ENCODE results near the gene MEPCE. TPM values are rescaled to one million over a fixed set of nuclear protein-coding genes. Genes with fewer than 3 reads are reported as not detected.

MEPCE gene
- total RNA-seq, 2 donors from 2014 or later: 32.9 to 48.0 TPM

DNA sequence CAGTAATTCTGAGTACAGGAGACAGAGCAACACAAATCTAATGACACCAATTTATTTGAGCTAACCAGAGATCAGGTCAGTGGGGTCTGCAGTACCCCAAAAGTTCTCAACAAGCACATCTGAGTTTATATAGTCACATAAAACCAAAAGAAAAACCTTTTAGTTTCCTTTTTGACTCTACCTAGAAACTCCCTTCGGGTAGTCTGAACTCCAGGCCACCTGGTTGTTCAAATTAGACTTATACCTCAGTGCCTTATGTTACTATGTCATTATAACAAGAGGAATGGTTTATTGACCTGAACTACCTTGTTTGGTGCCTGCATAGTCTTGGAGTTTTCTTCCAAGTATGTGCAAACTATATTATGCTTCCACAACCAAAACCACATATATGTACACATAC is 15.7 kb upstream of the MEPCE start:
- Histone ChIP-seq H3K4me3 (ENCODE audit: low read length) (no peak overlapping the region), H3K27me3 (ENCODE audit: control insufficient read depth, insufficient read depth, low read length, poor library complexity, severe bottlenecking) (peaks cover 19% of the 10 kb centered on the region), H3K9ac (ENCODE audit: extremely low read depth, low read length, poor library complexity, severe bottlenecking) (no peak overlapping the region), H3K36me3 (ENCODE audit: control insufficient read depth, insufficient read depth, low read length) (no peaks in the 10 kb centered on the region), H3K27ac (ENCODE audit: low read depth, low read length) (no peak overlapping the region), H3K4me1 (ENCODE audit: control insufficient read depth, insufficient read depth, low read length) (no peaks in the 10 kb centered on the region), H3K9me3 (ENCODE audit: control insufficient read depth, low read length) (no peaks in the 10 kb centered on the region)
- peaks cover 5% of the 10 kb centered on the region for H3K27me3 Mint-ChIP-seq (ENCODE audit: insufficient read depth)
- TF ChIP-seq, protein P1, sequence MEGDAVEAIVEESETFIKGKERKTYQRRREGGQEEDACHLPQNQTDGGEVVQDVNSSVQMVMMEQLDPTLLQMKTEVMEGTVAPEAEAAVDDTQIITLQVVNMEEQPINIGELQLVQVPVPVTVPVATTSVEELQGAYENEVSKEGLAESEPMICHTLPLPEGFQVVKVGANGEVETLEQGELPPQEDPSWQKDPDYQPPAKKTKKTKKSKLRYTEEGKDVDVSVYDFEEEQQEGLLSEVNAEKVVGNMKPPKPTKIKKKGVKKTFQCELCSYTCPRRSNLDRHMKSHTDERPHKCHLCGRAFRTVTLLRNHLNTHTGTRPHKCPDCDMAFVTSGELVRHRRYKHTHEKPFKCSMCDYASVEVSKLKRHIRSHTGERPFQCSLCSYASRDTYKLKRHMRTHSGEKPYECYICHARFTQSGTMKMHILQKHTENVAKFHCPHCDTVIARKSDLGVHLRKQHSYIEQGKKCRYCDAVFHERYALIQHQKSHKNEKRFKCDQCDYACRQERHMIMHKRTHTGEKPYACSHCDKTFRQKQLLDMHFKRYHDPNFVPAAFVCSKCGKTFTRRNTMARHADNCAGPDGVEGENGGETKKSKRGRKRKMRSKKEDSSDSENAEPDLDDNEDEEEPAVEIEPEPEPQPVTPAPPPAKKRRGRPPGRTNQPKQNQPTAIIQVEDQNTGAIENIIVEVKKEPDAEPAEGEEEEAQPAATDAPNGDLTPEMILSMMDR (conservative IDR thresholded peaks at IDR 0.05): no peak
- no peaks in the 10 kb centered on the region for H3K36me3 Mint-ChIP-seq (ENCODE audit: low read depth)
- H3K27ac Mint-ChIP-seq: no peak overlapping the region
- DNase-seq: no peak
- WGBS, 2 experiments (ENCODE audit: insufficient coverage in 1 of 2, insufficient read length in 1 of 2): 100% methylated on average over 1 of the region's 1 CpG; no CpG with 5 or more reads in 1 of the 2 experiments
- H3K4me1 Mint-ChIP-seq: no peaks in the 10 kb centered on the region
- no peak overlapping the region for H3K4me3 Mint-ChIP-seq
- no peaks in the 10 kb centered on the region for H3K9me3 Mint-ChIP-seq

- 93% methylated on average over 5 of the region's 5 CpGs for WGBS, 2 experiments (ENCODE audit: insufficient coverage in 1 of 2, insufficient read length in 1 of 2)
- no peak overlapping the region for H3K27ac ChIP-seq (ENCODE audit: low read depth, low read length)
Observed at GRCh38 chr7:100415448-100415847, 14.2 kb upstream of the MEPCE start.

GRCh38 chr7:100418930-100419659 is 10.5 kb upstream of the MEPCE start:
- no peak for DNase-seq
- Histone ChIP-seq H3K27me3 (ENCODE audit: control insufficient read depth, insufficient read depth, low read length, poor library complexity, severe bottlenecking) (no peaks in the 10 kb centered on the region), H3K4me3 (ENCODE audit: low read length) (no peak overlapping the region), H3K9me3 (ENCODE audit: control insufficient read depth, low read length) (no peaks in the 10 kb centered on the region), H3K27ac (ENCODE audit: low read depth, low read length) (no peak overlapping the region), H3K36me3 (ENCODE audit: control insufficient read depth, insufficient read depth, low read length) (no peaks in the 10 kb centered on the region), H3K9ac (ENCODE audit: extremely low read depth, low read length, poor library complexity, severe bottlenecking) (no peak overlapping the region), H3K4me1 (ENCODE audit: control insufficient read depth, insufficient read depth, low read length) (no peaks in the 10 kb centered on the region)
- Mint-ChIP-seq H3K4me3 (no peak overlapping the region), H3K27ac (no peak overlapping the region), H3K4me1 (no peaks in the 10 kb centered on the region), H3K36me3 (ENCODE audit: low read depth) (no peaks in the 10 kb centered on the region), H3K27me3 (ENCODE audit: insufficient read depth) (peaks cover 2% of the 10 kb centered on the region), H3K9me3 (no peaks in the 10 kb centered on the region)
- TF ChIP-seq, protein P1 (conservative IDR thresholded peaks at IDR 0.05): peak; percentile 51
- WGBS, 2 experiments (ENCODE audit: insufficient coverage in 1 of 2, insufficient read length in 1 of 2): 67 to 87% methylated on average over 1 of the region's 1 CpG

More at GRCh38 chr7:100415448-100415847, 14.2 kb upstream of the MEPCE start:
- Mint-ChIP-seq H3K4me1 (no peaks in the 10 kb centered on the region), H3K27ac (no peak overlapping the region), H3K9me3 (no peaks in the 10 kb centered on the region), H3K27me3 (ENCODE audit: insufficient read depth) (peaks cover 5% of the 10 kb centered on the region), H3K4me3 (no peak overlapping the region), H3K36me3 (ENCODE audit: low read depth) (no peaks in the 10 kb centered on the region)
- Histone ChIP-seq H3K9me3 (ENCODE audit: control insufficient read depth, low read length) (no peaks in the 10 kb centered on the region), H3K4me1 (ENCODE audit: control insufficient read depth, insufficient read depth, low read length) (no peaks in the 10 kb centered on the region), H3K9ac (ENCODE audit: extremely low read depth, low read length, poor library complexity, severe bottlenecking) (no peak overlapping the region), H3K4me3 (ENCODE audit: low read length) (no peak overlapping the region), H3K36me3 (ENCODE audit: control insufficient read depth, insufficient read depth, low read length) (no peaks in the 10 kb centered on the region), H3K27me3 (ENCODE audit: control insufficient read depth, insufficient read depth, low read length, poor library complexity, severe bottlenecking) (peaks cover 7% of the 10 kb centered on the region)
- TF ChIP-seq, protein P1 (conservative IDR thresholded peaks at IDR 0.05): no peak
- no peak for DNase-seq

Measured in endodermal cell (in vitro differentiated cells).